ENCODE measurements around the gene MARCHF6.

Gene MARCHF6

GRCh38 chr5:10352430-10353240 lies 860 bp upstream of the MARCHF6 start:
- TF ChIP-seq CTCF (IDR thresholded peaks at IDR 0.05; ENCODE audit: low read depth, low read length): no peak
- no peak for DNase-seq (ENCODE audit: extremely low read depth, low read depth)

GRCh38 chr5:10354048-10354872 lies 765 bp downstream of the MARCHF6 start:
- TF ChIP-seq CTCF (IDR thresholded peaks at IDR 0.05; ENCODE audit: low read depth, low read length): peak; percentile 2
- DNase-seq (ENCODE audit: extremely low read depth, low read depth): no peak

- TF ChIP-seq CTCF (IDR thresholded peaks at IDR 0.05; ENCODE audit: low read depth, low read length): no peak
- no peak for DNase-seq (ENCODE audit: extremely low read depth, low read depth)
These were observed 1.8 kb downstream of the MARCHF6 start for GRCh38 chr5:10355071-10355889.

GRCh38 chr5:10358999-10359398 lies 5.5 kb downstream of the MARCHF6 start:
- DNase-seq (ENCODE audit: extremely low read depth, low read depth): no peak
- TF ChIP-seq CTCF (IDR thresholded peaks at IDR 0.05; ENCODE audit: low read depth, low read length): no peak

GRCh38 chr5:10360686-10361085 lies 7.2 kb downstream of the MARCHF6 start:
- no peak for DNase-seq (ENCODE audit: extremely low read depth, low read depth)
- no peak for TF ChIP-seq CTCF (IDR thresholded peaks at IDR 0.05; ENCODE audit: low read depth, low read length)

GRCh38 chr5:10363519-10364185 lies 10.2 kb downstream of the MARCHF6 start:
- DNase-seq (ENCODE audit: extremely low read depth, low read depth): no peak
- no peak for TF ChIP-seq CTCF (IDR thresholded peaks at IDR 0.05; ENCODE audit: low read depth, low read length)
